ENCODE data around the gene CARD11. TPM values are rescaled to one million over a fixed set of nuclear protein-coding genes. Genes with fewer than 3 reads are reported as not detected.

Gene CARD11
- total and polyA plus RNA-seq, 3 donors from 2014 or later, result 2.9 to 3.9 (median 3.2) TPM

GRCh38 chr7:2984091-2984490 is 59.6 kb downstream of the CARD11 start:
- Histone ChIP-seq H3K27ac (no peak overlapping the region), H3K4me1 (no peaks in the 10 kb centered on the region), H3K36me3 (ENCODE audit: low read depth, missing control alignments) (no peaks in the 10 kb centered on the region), H3K27me3 (no peaks in the 10 kb centered on the region), H3K4me3 (no peak overlapping the region), H3K9me3 (no peaks in the 10 kb centered on the region)
- TF ChIP-seq POLR2A (IDR thresholded peaks at IDR 0.05) (no peak), CTCF (IDR thresholded peaks at IDR 0.05) (no peak)
- no peak for DNase-seq
- intact Hi-C loops (cut with DNase I; ENCODE audit: low total_unique reads), result no loop called here
- 77% methylated on average over 6 of the region's 6 CpGs for WGBS, 2 donors

GRCh38 chr7:2983586-2983985 is 60.1 kb downstream of the CARD11 start:
- TF ChIP-seq CTCF (IDR thresholded peaks at IDR 0.05), result no peak
- H3K27me3 ChIP-seq, result no peaks in the 10 kb centered on the region
- intact Hi-C loops (cut with DNase I; ENCODE audit: low total_unique reads), result no loop called here

GRCh38 chr7:2982831-2983230 is 60.8 kb downstream of the CARD11 start:
- H3K27me3 ChIP-seq, result no peaks in the 10 kb centered on the region
- TF ChIP-seq CTCF (IDR thresholded peaks at IDR 0.05), result no peak
- TF ChIP-seq POLR2A (IDR thresholded peaks at IDR 0.05), result no peak
- intact Hi-C loops (cut with DNase I; ENCODE audit: low total_unique reads), result no loop called here
- 92% methylated on average over 7 of the region's 7 CpGs for whole genome bisulfite sequencing, 2 donors
- no peaks in the 10 kb centered on the region for H3K36me3 ChIP-seq (ENCODE audit: low read depth, missing control alignments)
- no peak for DNase-seq
- H3K4me3 ChIP-seq, result no peak overlapping the region
- H3K9me3 ChIP-seq, result no peaks in the 10 kb centered on the region
- H3K4me1 ChIP-seq, result no peaks in the 10 kb centered on the region
- no peak overlapping the region for H3K27ac ChIP-seq

More at GRCh38 chr7:2983586-2983985, 60.1 kb downstream of the CARD11 start:
- H3K36me3 ChIP-seq (ENCODE audit: low read depth, missing control alignments), result no peaks in the 10 kb centered on the region
- H3K9me3 ChIP-seq, result no peaks in the 10 kb centered on the region
- no peaks in the 10 kb centered on the region for H3K4me1 ChIP-seq
- no peak for DNase-seq
- H3K27ac ChIP-seq, result no peak overlapping the region
- WGBS, 2 donors, result 71 to 85% methylated on average over 6 of the region's 6 CpGs
- H3K4me3 ChIP-seq, result no peak overlapping the region

DNA sequence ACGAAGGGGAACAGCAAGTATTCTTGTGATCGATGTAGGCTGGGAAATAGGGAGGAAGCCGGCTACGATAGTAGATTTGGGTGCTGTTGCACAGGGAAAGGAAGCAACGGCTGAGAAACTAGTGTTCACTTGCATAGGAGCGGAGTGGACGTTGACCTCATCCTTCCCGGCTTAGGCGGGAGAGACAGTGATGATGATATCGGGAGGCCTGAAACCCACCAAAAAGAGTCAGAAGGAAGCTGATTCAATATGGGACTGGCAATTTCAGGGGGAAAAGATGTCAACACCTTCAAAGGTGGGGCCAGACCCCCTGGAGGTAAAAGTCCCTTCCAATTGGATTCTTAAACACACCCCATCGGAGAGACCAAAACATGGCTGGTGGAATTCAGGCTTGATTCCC is 61.3 kb downstream of the CARD11 start:
- intact Hi-C loops (cut with DNase I; ENCODE audit: low total_unique reads), result no loop called here
- Histone ChIP-seq H3K36me3 (ENCODE audit: low read depth, missing control alignments) (no peaks in the 10 kb centered on the region), H3K4me3 (no peak overlapping the region), H3K27ac (no peak overlapping the region), H3K27me3 (no peaks in the 10 kb centered on the region), H3K9me3 (no peaks in the 10 kb centered on the region), H3K4me1 (no peaks in the 10 kb centered on the region)
- TF ChIP-seq POLR2A (IDR thresholded peaks at IDR 0.05), result no peak
- no peak for TF ChIP-seq CTCF (IDR thresholded peaks at IDR 0.05)
- DNase-seq, result no peak
- WGBS, 2 donors, result 93 to 97% methylated on average over 11 of the region's 11 CpGs

DNA sequence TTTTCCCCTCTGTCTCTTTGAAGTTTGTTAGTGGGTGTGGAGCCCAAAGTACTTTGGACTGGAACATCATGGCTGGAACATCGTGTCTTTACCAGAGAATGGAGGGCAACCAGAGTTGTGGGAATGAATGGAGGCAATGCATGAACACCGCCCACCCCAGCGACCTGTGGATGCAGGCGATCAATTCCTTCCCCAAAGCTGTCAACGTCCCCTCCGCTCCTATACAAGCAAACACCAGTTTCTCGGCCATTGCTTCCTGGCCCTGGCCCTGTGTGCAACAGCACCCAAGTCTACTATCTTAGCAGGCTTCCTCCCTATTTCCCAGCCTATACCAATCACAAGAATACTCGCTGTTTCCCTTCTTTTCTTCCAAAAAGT is 62.6 kb downstream of the CARD11 start:
- H3K36me3 ChIP-seq (ENCODE audit: low read depth, missing control alignments), result no peaks in the 10 kb centered on the region

More for the DNA sequence above, 62.6 kb downstream of the CARD11 start:
- WGBS, 2 donors, result 83 to 84% methylated on average over 8 of the region's 8 CpGs
- Histone ChIP-seq H3K4me1 (no peaks in the 10 kb centered on the region), H3K4me3 (no peak overlapping the region), H3K27ac (no peak overlapping the region), H3K27me3 (no peaks in the 10 kb centered on the region), H3K9me3 (no peaks in the 10 kb centered on the region)
- intact Hi-C loops (cut with DNase I; ENCODE audit: low total_unique reads), result no loop called here
- no peak for TF ChIP-seq POLR2A (IDR thresholded peaks at IDR 0.05)
- TF ChIP-seq CTCF (IDR thresholded peaks at IDR 0.05), result no peak
- no peak for DNase-seq

Data from testis (tissue), 3 donors.